Activated naive CD4-positive, alpha-beta T cell treated with anti-CD3 and anti-CD28 coated beads, Interleukin-2, amount 50 U/mL, for 16 hours (primary cell): Measurements from ENCODE around the gene TEKT1.
"Not testable (repeated sequence)": the region's sequence is repeated elsewhere in the genome, so short reads cannot be mapped to it uniquely, and the experiment has no call there.

Source experiments
- DNase-seq: peaks from one replicate; pipeline ENCODE4 v3.0.0-alpha.2; 2020

Gene TEKT1

DNA sequence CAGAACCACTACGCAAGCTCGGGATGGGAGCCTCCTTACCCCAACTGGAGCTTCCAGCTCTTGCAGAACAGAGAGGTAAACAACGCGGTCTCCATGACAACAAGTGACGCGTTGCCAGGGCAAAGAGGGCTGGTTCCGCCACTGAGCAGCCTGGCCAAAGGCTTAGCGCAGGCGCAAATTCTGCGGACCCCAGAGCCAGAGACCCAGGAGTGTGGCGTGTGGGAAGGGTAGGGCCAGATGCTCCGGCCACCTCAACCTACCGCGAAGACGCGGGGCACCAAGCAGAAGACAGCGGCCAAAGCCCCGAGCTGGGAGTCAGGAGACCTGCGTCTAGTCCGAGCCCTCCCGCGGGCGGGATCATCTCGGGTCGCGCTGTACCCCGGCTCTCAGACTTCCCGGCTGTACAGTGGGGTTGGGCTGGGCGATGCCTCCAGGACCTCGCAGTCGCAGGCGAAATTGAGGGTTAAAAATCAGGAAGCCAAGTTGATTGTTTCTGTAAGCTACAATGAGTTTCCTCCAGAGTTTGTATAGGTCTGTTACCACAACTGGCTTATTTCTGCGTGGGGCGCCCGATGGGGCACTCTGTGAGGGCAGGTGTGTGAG is at the start of gene TEKT1:
TEKT1 (minus strand) TSS at position 69 of the 603 bp plus-strand sequence. CDS start 1,353 bp downstream, outside the sequence.
- DNase-seq = peak; percentile 60

GRCh38 chr17:6879221-6879975 is 47.9 kb upstream of the TEKT1 start:
- DNase-seq = not testable (repeated sequence)

DNA sequence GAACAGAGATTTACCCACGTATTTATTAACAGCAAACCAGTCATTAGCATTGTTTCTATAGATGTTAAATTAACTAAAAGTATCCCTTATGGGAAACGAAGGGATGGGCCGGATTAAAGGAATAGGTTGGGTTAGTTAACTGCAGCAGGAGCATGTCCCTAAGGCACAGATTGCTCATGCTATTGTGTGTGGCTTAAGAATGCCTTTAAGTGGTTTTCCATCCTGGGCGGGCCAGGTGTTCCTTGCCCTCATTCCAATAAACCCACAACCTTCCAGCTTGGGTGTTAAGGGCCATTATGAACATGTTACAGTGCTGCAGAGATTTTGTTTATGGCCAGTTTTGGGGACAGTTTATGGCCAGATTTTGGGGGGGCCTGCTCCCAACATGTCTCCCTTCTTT is 43.7 kb upstream of the TEKT1 start:
- not testable (repeated sequence) for DNase-seq

GRCh38 chr17:6872936-6873335 is 41.4 kb upstream of the TEKT1 start:
- DNase-seq = no peak

GRCh38 chr17:6870841-6871240 is 39.3 kb upstream of the TEKT1 start:
- DNase-seq = no peak

DNA sequence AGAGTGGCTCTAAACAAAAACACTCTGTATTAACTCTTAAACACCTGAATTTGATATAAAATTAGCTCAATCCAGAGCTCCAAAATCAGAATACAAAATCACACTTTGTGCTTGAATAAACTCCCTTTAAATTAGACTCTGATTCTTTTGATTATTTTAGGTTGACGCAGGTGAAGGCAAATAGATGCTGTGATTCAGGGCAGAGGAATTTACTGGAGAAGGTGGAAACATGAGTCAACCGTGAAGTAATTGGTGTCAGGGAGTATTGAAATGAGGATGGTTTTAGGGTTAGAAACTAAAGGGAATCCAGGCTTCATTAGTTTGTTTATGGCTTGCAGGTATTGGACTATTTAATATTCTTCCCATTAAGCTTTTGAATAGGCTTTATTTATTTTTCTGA is 37.1 kb upstream of the TEKT1 start:
- DNase-seq = no peak

- DNase-seq = no peak
These were observed 36.3 kb upstream of the TEKT1 start for GRCh38 chr17:6867849-6868248.

DNA sequence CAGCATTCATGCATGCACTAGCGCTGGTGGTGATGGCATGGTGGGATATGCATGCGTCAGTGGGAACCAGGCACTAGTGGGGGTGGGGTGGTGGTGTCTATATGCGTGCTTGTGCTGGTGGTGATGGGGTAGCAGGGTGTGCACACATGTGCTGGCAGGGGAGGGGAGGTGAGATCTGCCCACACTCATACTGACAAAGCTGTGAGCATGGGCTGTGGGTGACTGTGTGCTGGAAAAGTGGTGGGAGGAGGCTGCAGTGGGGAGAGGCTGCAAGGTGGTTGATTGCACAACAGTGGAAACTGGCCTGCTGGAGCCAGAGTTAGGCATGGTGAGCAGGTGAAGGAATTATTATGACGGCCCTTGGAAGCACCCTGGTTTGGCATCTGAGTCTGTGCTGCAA is 31.3 kb upstream of the TEKT1 start:
- DNase-seq = no peak

GRCh38 chr17:6862122-6862521 is 30.6 kb upstream of the TEKT1 start:
- DNase-seq = no peak

DNA sequence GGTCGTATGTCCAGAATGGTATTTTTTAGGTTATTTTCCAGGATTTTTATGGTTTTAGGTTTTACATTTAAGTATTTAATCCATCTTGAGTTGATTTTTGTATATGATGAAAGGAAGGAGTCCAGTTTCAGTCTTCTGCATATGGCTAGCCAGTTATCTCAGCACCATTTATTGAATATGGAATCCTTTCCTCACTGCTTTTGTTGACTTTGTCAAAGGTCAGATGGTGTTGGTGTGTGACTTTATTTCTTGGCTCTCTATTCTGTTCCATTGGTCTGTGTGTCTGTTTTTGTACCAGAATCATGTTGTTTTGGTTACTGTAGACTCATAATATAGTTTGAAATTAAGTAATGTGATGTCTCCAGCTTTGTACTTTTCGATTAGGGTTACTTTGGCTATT is 26.4 kb upstream of the TEKT1 start:
- no peak for DNase-seq

- DNase-seq = no peak
These were observed 25.8 kb upstream of the TEKT1 start for GRCh38 chr17:6857336-6857735.

DNA sequence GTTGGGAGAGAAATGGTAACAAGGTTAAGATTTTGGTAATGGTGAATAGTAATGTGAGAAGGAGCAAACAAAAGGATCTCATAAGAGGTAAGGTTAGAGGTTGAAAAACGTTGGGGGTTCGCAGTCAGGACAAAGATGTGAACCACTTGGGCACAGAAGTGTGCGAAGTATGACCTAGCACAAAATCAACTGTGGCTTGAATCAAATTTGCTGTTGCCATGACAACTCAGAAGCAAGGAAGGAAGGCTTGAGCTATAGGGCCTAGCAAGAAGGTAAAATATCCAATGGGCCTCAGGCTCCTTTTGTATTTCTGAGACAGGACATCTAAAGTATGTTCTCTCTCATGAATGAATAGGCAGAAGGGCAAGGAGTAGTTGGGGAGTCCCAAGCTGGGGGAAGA is 24.5 kb upstream of the TEKT1 start:
- no peak for DNase-seq

DNA sequence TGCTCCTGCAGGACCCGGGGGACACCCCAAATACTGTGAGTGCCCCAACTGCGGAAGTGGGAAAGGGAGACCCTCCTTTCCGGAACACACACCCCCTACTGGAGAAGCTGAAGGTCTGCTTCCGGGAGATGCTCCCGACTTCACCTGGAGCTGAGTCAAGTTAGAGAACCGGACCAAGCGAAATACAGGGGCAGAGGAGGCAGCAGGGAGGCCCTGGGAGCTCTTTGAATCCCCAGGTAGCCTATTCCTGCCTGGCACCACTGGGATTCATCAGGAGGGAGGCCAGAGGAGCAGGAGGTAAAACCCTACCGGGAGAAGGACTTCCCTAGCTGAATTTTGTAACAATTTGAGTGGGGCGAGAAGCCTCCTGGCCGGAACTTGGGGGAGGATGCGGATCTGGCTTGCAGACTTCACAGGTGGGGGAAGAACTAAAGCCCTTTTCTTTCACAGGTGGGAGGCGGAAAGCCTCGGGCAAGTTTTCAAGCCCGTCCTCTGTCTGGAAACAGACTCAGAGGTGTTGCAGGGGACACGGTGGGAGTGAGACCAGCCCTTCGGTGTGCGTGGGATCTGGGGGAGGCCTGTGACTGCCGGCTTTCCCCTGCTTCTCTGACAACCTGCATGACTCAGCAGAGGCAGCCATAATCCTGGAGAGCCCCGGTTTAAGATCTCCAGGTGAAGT is 22.4 kb upstream of the TEKT1 start:
- DNase-seq = peak; percentile 39

DNA sequence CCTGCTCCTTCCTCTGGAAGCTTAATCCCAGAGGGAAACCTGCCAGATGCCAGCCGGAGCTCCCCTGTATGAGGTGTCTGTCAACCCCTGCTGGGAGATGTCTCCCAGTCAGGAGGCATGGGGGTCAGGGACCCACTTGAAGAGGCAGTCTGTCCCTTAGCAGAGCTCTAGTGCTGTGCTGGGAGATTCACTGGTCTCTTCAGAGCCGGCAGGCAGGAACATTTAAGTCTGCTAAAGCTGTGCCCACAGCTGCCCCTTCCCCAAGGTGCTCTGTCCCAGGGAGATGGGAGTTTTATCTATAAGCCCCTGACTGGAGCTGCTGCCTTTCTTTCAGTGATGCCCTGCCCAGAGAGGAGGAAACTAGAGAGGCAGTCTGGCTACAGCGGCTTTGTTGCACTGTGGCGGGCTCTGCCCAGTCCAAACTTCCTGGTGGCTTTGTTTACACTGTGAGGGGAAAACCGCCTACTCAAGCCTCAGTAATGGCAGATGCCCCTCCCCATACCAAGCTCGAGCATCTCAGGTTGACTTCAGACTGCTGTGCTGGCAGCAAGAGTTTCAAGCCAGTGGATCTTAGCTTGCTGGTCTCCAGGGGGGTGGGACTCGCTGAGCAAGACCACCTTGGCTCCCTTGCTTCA is 17.1 kb upstream of the TEKT1 start:
- not testable (repeated sequence) for DNase-seq

DNA sequence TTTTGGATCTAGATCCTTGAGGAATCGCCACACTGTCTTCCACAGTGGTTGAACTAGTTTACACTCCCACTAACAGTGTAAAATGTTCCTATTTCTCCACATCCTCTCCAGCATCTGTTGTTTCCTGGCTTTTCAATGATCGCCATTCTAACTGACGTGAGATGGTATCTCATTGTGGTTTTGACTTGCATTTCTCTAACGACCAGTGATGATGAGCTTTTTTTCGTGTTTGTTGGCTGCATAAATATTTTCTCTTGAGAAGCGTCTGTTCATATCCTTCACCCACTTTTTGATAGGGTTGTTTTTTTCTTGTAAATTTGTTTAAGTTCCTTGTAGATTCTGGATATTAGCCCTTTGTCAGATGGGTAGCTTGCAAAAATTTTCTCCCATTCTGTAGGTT is 14.6 kb upstream of the TEKT1 start:
- not testable (repeated sequence) for DNase-seq

DNA sequence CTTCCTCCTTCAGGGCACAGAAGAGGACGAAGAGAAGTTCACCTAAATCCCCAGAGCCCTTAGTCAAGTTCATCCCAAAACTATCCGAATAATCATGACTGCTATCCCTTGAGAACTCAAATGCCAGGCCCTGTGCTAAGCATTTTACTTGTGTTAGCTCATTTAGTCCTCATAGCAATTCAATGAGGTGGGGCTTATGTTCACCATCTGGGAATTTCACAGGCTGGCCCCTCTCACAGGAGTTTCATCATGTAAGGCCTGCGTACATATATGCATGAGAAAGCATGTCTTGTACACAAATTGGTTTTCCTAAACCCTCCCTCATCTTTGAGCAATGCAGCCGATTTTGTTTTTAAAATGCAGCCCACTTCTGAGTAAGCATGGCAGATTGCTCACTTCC is 12.9 kb upstream of the TEKT1 start:
- not testable (repeated sequence) for DNase-seq

DNA sequence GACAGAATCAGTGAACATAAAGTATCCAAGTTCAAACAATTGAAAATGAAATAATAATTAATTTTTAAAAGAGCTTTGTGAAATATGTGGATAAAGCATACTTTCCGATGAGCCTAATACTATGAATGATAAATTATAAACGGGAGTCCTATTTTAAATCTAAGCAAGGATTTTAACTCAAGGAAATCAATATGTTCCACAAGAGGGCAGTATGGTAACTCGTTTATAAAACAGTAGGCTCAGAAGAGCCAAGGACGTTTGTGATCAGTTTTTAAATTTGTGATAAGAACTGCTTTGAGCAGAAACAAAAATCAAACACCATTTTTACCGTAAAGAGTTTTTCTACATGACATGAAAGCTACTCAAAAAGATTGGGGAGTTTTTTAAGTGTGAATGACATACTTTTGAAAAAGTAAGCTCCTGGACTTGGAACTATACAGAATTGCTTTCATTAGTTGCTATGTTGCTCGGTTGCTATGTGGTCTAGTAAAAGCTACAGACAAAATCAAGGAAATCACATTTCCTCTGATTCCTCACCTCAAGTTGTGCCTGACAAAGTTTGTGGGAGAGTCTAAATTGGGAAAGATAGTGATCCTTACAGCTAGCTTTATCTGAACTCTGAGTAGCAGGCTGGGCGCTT is 11.8 kb upstream of the TEKT1 start:
- DNase-seq = no peak

GRCh38 chr17:6841769-6842168 is 10.2 kb upstream of the TEKT1 start:
- not testable (repeated sequence) for DNase-seq

GRCh38 chr17:6830383-6830986 is 1.0 kb downstream of the TEKT1 start:
- DNase-seq = no peak

GRCh38 chr17:6823011-6823442 is 8.5 kb downstream of the TEKT1 start:
- no peak for DNase-seq

- DNase-seq = no peak
These were observed 12.6 kb downstream of the TEKT1 start for GRCh38 chr17:6818938-6819337.

DNA sequence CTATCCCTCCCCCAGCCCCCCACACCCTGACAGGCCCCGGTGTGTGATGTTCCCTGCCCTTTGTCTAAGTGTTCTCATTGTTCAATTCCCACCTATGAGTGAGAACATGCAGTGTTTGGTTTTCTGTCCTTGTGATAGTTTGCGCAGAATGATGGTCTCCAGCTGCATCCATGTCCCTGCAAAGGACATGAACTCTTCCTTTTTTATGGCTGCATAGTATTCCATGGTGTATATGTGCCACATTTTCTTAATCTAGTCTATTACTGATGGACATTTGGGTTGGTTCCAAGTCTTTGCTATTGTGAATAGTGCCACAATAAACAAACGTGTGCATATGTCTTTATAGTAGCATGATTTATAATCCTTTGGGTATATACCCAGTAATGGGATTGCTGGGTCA is 15.2 kb downstream of the TEKT1 start:
- not testable (repeated sequence) for DNase-seq

DNA sequence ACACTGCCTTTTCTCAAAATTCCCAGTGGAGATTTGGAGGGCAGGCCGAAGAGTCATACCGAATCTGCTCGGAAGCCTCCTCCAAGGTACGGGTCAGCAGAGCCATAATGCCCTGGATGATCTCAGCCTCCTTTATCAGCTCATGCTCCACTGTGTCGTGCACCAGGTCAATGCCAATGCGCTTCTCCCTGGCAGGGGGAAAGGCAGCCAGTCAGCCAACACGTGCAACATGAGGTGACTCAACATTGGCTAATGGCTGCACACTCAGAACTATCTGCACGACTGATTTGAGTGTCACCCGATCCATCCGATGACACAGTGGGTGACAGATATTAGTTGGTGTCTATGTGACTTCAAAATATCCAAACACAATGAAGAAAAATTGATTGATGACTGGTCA is 15.8 kb downstream of the TEKT1 start:
- no peak for DNase-seq
